Thyroid gland (tissue), 4 donors: ENCODE measurements around the gene LSG1.

Experiments
- CTCF ChIP-seq, 6 experiments: fragments of 200-600 bp in 3 of 6; fragments of 450-650 bp in 3 of 6; sonication (generic) in 3 of 6; IDR thresholded peaks; one replicate each; pipeline ENCODE4 v1.5.1; 2016 to 2019; ENCODE audit warnings: antibody characterized with exemption in 6 of 6, mild to moderate bottlenecking in 2 of 6, inconsistent platforms in 1 of 6, moderate library complexity in 1 of 6
- POLR2A ChIP-seq, 2 donors: fragments of 450-650 bp; IDR thresholded peaks; one replicate each; pipeline ENCODE4 v1.6.1; 2017; ENCODE audit warnings: antibody characterized with exemption in 2 of 2, mild to moderate bottlenecking in 2 of 2, moderate library complexity in 1 of 2

- TF ChIP-seq CTCF (IDR thresholded peaks at IDR 0.05) (no peak), POLR2A (IDR thresholded peaks at IDR 0.05) (no peak)
Observed at GRCh38 chr3:194592798-194593752, 78.9 kb downstream of the LSG1 start.
